ENCODE data around the gene APCDD1. TPM values are rescaled to one million over a fixed set of nuclear protein-coding genes. Genes with fewer than 3 reads are reported as not detected.

The APCDD1 gene
- polyA plus RNA-seq, 1 donor from 2014 or later = not detected

DNA sequence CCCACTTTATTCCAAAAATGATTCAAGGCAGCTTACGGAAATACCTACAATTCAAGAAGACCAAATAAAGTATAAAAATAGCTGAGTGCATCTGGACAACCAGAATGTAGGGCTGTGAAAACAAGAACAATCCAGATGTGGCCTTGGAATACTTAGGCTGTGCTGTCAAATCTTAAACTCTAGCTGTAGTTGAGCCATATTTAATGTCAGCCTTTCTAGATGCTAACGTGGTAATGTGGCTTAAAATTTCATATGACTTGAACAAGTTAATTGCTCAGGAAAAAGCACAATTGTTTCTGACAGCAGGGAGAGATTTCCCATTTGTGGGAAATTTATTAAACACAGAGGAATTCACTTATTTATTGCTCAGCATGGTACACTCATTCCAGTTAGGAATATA, 56.8 kb downstream of the APCDD1 start:
- peaks cover 1% of the 10 kb centered on the region for H3K36me3 Mint-ChIP-seq
- H3K9me3 Mint-ChIP-seq = peaks cover 0 to 12% (median 6%) of the 10 kb centered on the region in 3 donors
- no peak overlapping the region for H3K27ac Mint-ChIP-seq
- peaks cover 12% of the 10 kb centered on the region for H3K27me3 Mint-ChIP-seq
- H3K4me1 Mint-ChIP-seq = no peaks in the 10 kb centered on the region
- no peak overlapping the region for H3K4me3 Mint-ChIP-seq

DNA sequence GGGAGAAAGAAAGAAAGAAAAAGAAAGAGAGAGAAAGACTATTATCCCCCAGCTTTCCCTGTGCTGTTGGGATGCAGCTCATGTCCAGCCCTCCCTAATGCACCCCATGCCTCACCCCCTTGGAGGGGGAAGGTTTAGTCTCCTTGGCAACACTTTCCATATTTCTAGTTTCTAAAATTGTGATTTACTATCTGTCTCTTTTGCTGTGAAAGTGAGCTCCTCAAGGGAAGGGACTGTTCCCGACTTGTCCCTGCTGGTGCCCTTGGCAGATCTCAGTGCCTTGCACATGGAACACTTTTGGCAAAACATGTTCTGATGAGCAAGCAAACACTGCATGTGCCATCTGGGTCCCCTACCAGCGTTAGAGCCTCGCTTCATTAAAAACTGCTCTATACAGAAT, 59.6 kb downstream of the APCDD1 start:
- Mint-ChIP-seq H3K27ac (no peak overlapping the region), H3K27me3 (peaks cover 20% of the 10 kb centered on the region), H3K36me3 (peaks cover 1% of the 10 kb centered on the region), H3K4me1 (no peaks in the 10 kb centered on the region), H3K4me3 (no peak overlapping the region), H3K9me3 (peaks cover 0 to 1% (median 0%) of the 10 kb centered on the region in 3 donors)

DNA sequence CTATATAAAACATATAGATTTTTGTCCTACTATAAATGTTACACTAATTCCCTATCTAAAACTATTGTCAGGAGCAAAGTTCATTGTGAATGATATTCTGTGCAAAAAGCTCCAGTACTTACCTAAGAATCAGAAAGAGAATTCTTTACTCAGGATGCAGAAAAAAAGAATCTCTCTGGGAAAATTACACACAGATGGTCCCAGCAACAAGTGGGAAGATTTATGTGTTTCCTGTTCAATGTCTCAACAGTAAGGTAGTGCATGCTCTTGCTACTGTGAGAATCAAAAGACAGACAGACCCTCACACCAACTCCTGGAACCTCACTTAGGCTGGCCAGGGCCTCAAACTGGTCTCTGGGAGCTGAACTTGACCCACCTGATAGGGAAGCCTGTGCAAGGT, 60.2 kb downstream of the APCDD1 start:
- H3K4me3 Mint-ChIP-seq = no peak overlapping the region
- H3K36me3 Mint-ChIP-seq = peaks cover 1% of the 10 kb centered on the region
- peaks cover 23% of the 10 kb centered on the region for H3K27me3 Mint-ChIP-seq
- H3K4me1 Mint-ChIP-seq = no peaks in the 10 kb centered on the region
- H3K27ac Mint-ChIP-seq = no peak overlapping the region
- H3K9me3 Mint-ChIP-seq = no peaks in the 10 kb centered on the region

DNA sequence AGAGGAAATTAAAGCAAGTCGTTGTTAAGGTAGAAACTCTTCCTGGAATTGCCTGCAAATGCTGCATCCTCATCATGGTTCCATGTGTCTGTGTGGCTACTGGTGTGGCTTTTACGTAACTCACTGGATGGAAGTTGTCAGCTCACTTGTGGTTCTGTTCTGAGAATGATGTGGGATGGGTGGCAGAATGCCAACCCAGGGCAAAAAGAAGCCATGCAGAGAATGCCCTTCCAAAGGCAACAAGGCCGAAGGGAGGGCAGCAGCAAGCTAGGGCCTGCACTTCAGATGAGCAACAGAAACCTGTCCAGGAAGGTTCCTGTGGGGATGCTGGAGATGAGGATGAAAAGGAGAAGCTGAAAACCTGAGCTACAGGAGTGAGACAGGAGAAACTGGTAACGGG, 61.0 kb downstream of the APCDD1 start:
- Mint-ChIP-seq H3K27ac (no peak overlapping the region), H3K27me3 (peaks cover 25% of the 10 kb centered on the region), H3K4me3 (no peak overlapping the region)

DNA sequence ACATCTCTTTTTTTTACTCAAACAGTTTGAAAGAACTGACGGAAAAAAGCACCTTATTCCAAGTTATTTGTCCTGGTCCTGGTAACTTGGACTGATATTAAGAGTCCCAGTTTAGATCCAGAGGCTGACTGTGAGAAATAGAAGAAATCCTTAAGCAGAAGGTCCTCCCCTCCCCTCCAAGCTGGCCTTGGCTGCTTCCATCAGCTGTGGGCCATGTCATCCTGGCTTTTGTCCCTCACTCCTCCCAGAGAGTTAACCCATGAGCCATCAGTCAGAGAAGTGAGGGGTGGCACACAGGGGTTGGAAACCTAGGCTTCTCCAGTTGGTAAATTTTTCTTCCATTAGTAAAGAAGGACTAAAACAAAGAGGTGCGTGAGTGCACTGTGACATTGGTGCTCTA, 61.6 kb downstream of the APCDD1 start:
- Mint-ChIP-seq H3K9me3 (no peaks in the 10 kb centered on the region), H3K4me1 (peaks cover 2 to 5% (median 4%) of the 10 kb centered on the region in 3 donors), H3K4me3 (no peak overlapping the region), H3K27ac (no peak overlapping the region), H3K27me3 (peaks cover 25% of the 10 kb centered on the region), H3K36me3 (peaks cover 1% of the 10 kb centered on the region)

More for the DNA sequence above, 61.0 kb downstream of the APCDD1 start:
- H3K36me3 Mint-ChIP-seq = peaks cover 1% of the 10 kb centered on the region
- no peaks in the 10 kb centered on the region for H3K9me3 Mint-ChIP-seq
- H3K4me1 Mint-ChIP-seq = peaks cover 2 to 5% (median 4%) of the 10 kb centered on the region in 3 donors

DNA sequence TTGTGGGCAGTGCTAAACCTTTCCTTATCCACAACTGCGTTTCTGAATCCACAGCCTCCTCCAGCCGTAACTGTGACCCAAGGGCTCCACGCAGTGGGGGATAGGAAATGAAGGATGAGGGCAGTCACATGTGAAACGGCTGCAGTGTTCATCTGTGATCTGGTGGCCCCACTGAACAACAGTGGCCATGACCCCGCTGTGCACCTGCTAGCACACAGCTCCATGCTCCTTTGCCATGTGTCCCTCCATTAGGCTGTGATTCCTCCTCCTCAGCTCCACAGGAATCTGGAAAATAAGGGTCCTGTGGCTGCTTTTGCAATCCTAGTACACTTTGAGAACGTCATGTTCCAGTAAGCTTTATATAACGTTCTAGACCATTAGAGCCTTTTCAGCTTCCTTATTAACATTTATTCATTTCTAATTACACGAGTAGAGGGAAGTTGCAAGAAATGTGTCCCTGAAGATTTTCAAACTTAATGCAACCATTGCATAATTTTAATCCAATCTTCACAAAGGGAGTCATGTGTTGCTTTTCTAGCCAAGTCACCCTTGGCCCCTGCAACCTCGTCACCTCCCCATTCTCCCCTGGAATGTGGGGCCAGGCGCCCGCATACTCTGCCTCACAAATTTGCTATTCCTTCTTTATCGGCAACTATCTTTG, 64.3 kb downstream of the APCDD1 start:
- Mint-ChIP-seq H3K36me3 (no peaks in the 10 kb centered on the region), H3K4me3 (no peak overlapping the region), H3K4me1 (peaks cover 2 to 5% (median 4%) of the 10 kb centered on the region in 3 donors), H3K27me3 (peaks cover 17% of the 10 kb centered on the region), H3K9me3 (no peaks in the 10 kb centered on the region), H3K27ac (no peak overlapping the region)

DNA sequence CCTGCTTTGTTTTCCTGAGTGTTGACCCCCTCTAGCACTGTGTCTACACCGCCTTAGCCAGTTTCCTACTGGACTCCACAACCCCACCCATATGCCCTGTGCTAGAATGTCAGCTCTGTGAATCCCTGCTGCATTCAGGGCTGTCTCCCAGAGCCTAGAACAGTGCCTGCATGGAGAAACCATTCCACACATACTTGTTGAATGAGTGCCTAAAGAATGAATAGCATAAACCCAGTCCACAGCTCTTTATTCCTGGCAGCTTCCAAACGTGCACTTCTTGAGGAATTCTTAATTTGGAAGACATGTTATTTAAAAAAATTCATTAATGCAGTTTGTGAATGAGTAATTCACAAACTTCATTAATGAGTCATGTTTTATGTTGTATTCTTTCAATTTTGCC, 64.9 kb downstream of the APCDD1 start:
- H3K9me3 Mint-ChIP-seq = no peaks in the 10 kb centered on the region
- peak overlapping the region in 1 of 3 donors; percentile 25 for H3K27ac Mint-ChIP-seq
- H3K36me3 Mint-ChIP-seq = no peaks in the 10 kb centered on the region
- H3K27me3 Mint-ChIP-seq = peaks cover 17% of the 10 kb centered on the region
- H3K4me1 Mint-ChIP-seq = peaks cover 3 to 7% (median 4%) of the 10 kb centered on the region in 3 donors
- H3K4me3 Mint-ChIP-seq = no peak overlapping the region

DNA sequence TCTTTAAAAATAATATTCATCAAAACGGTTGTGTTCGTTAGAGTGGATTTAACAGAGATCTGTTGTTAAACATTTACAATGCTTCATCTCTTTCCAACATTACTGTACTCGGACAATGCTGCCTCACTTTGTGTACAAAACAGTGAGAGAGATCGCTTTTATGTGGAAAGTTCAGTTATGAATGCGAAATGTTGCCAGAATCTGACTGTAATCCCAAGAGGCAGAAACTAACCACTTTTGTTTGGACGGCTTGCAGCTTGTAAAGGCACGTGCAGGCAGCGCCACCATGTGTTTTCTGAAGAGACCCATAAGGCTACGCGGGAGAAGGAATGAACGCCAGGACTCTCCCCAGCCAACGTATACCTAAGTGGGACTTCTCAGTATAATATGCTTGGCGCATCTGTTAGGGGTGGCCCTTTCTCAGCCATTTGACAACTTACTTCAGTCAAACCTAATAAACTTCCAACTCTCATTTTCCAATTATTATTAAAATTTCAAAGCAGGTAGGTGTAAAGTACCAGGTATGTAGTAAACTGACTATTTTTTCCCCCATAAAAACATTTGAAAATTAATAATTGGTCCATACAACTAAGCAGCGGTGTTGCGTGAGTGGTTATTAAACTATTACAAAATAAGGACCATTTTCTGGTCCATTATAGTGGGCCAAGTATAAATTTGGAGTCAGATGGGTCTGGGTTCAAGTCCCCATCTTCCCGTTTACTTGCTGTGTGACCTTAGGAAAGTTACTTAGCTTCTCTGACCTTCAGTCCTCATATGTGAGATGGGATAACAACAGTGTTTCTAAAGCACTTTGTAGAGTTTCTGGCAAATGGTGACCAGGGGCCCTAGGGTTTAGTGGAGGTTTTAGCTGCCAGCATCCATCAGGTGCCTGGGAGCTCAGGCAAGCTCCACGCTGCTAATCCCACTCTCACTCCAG, 65.8 kb downstream of the APCDD1 start:
- Mint-ChIP-seq H3K4me1 (peaks cover 11 to 16% (median 12%) of the 10 kb centered on the region in 3 donors), H3K27ac (peak overlapping the region in 2 of 3 donors; percentile 25 to 64), H3K9me3 (no peaks in the 10 kb centered on the region), H3K4me3 (peak overlapping the region in 1 of 4 donors; percentile 38), H3K27me3 (peaks cover 17% of the 10 kb centered on the region), H3K36me3 (no peaks in the 10 kb centered on the region)

DNA sequence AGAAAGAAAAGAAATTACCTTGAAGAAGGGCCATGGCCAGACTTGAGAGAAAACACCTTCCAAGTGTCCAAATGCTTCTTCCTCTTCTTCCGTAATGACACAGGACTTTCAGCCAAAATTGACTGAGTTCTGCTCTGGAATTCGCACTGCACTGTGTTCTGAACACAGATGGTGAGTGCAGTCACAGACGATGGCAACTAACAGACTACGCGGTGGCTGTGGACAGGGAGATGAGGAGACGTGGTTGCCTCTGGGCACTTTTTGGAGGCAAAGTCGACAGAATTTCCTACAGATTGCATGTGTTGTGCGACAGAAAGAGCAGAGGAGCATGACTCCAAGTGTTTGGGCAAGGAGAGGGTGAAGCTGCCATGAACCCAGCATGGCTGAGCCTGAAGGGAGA, 67.1 kb downstream of the APCDD1 start:
- Mint-ChIP-seq H3K9me3 (no peaks in the 10 kb centered on the region), H3K27me3 (peaks cover 17% of the 10 kb centered on the region), H3K4me3 (no peak overlapping the region), H3K36me3 (no peaks in the 10 kb centered on the region), H3K4me1 (peaks cover 15 to 23% (median 16%) of the 10 kb centered on the region in 3 donors), H3K27ac (peak overlapping the region in 1 of 3 donors; percentile 34)

DNA sequence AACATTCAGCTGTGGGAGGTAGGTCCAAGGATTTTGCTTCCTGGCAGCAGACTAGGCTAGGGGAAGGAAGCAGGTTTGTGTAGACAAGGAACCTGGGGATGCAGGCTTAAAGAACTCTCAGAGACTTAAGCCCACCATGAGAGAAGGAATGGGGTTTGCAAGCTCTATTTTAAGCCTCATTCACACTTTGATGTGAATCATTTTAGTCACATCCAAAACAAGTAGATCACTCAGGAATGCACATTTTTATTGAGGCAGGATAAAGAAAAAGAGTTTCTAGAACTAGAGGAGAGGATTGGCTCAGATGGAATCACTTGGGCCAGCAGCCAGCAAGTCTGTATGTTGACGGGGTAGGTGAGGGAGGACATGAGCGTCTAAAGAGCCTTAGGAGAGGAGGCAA, 68.1 kb downstream of the APCDD1 start:
- Mint-ChIP-seq H3K36me3 (no peaks in the 10 kb centered on the region), H3K4me1 (peaks cover 21 to 29% (median 24%) of the 10 kb centered on the region in 3 donors), H3K4me3 (peak overlapping the region in 1 of 4 donors; percentile 46), H3K27me3 (peaks cover 15% of the 10 kb centered on the region), H3K27ac (peak overlapping the region in 1 of 3 donors; percentile 76), H3K9me3 (no peaks in the 10 kb centered on the region)

DNA sequence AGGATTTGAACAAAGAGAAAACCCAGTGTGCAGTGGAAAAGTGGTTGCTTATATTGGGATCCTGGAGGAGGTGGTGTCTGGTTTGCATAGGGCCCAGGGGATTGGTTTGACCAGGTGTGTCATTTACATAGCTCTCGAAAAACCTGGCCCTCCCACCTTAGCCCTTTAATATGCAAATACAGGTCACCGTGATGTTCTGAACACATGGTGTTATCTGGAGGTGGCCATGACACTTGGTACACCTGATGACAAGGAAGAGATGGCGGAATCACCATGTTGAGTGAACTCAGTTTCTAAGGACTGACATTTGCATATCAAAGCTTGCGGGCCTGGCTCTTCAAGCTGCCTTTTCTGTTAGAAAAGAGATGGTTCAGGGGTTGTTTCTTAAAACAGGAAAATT, 69.1 kb downstream of the APCDD1 start:
- Mint-ChIP-seq H3K27ac (peak overlapping the region in 1 of 3 donors; percentile 98), H3K4me1 (peaks cover 25 to 31% (median 30%) of the 10 kb centered on the region in 3 donors), H3K4me3 (peak overlapping the region in 1 of 4 donors; percentile 99), H3K36me3 (no peaks in the 10 kb centered on the region), H3K9me3 (no peaks in the 10 kb centered on the region), H3K27me3 (peaks cover 13% of the 10 kb centered on the region)

DNA sequence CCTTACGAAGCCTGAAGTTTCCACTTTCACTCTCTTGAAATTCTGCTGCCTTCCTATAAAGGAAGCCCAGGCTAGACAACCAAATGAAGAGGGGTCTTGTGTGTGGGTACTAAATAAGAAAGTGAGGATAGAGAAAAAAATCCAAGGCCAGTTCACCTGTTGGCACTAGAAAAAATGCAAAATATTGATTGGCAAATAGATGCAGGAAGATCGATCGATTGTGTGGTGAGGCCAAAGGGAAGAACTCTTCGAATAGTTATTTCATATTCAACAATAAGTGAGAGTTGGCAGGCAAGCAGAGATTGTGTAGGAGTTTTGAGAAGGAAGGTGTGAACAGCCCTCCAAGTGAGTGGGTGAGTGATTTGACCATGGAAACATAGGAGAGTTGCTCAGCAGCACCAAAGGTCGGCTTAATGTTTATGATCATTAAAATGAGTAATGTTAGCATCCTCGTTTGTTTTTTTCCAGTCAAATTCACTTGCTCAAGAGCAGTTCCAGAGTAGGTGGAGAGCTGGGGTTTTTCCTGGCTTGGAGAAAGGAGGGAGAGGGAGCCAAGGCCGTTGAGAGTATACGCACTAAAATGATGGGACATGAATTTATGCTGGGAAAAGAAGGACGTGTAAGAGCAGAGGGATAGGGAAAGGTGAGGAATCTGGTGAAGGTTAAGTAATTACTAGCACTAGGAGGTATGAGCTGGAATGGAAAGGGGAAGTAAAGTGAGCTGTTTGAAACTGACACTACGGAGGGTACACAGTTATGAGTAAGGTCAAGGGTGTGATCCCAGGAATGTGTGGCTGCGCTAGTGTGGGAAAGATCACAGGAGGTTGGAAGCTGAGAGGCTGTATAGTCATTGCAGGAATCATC, 70.3 kb downstream of the APCDD1 start:
- Mint-ChIP-seq H3K27me3 (peaks cover 6% of the 10 kb centered on the region), H3K4me1 (peaks cover 35 to 43% (median 40%) of the 10 kb centered on the region in 3 donors), H3K36me3 (no peaks in the 10 kb centered on the region), H3K9me3 (no peaks in the 10 kb centered on the region), H3K4me3 (peak overlapping the region; percentile 95 to 99 (median 97)), H3K27ac (peak overlapping the region; percentile 98)

DNA sequence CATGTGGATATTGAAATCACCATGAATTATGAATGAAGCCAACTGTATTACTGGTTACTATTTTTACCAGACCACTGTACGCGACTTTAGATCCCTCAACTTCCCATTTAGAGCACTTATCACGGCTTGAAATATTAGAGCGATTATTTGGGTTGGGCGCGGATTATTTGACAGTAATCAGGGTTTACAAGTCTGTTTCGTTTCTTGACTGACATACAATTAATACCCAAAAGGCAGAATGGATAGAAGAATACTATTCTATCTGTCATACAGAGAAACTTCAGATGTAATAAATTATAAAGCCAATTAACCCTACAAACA, 70.9 kb downstream of the APCDD1 start:
- Mint-ChIP-seq H3K27me3 (peaks cover 4% of the 10 kb centered on the region), H3K9me3 (no peaks in the 10 kb centered on the region), H3K4me3 (peak overlapping the region; percentile 95 to 99 (median 97)), H3K27ac (peak overlapping the region; percentile 98), H3K36me3 (no peaks in the 10 kb centered on the region), H3K4me1 (peaks cover 35 to 44% (median 42%) of the 10 kb centered on the region in 3 donors)

DNA sequence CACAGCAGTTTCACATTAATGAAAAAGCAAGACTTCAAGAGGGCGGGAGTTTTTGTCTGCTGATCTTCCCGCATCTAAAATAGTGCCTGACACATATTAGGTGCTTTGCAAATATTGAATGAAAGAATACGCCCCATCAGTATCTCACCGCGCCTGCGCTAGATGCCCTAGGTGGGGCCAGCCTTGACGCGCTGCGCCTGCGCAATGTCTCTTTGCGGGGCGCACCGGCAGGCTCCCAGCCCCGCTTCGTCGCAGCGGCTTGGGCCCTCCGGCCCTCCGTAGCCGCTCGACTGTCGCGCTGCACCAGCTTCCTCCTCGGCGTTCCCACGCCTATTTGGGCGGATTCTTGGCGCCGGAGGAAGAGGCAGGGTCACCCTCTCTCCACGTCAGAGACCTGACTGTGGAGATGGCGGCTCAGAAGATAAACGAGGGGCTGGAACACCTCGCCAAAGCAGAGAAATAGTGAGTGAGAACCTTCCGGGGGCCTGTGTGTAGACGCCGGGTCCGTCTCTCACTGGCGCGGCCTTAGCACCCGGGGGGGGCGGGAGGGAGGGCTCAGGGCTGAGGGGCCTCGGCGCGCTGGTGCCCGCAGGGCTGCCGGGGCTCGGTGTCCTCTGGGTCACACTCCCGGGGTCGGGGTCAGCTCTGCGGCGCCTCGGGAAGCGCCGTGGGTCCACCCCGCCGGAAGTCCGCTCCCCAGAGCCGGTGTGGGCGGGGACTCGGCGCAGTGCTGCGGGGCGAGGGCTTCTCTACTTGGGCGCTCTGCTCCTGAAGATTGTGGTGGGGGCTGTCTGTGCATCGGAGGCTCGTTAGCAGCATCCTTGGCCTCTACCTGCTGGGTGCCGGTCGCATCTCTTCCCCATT, 71.5 kb downstream of the APCDD1 start, which contains the start of gene NAPG:
Gene NAPG (plus strand): TSS at position 331 of the 864 bp plus-strand sequence. CDS start 76 bp downstream, at position 407.
- Mint-ChIP-seq H3K27me3 (peaks cover 4% of the 10 kb centered on the region), H3K4me1 (peaks cover 36 to 48% (median 45%) of the 10 kb centered on the region in 3 donors), H3K9me3 (no peaks in the 10 kb centered on the region), H3K4me3 (peak within 1 kb of the TSS; percentile 95 to 99 (median 97)), H3K36me3 (no peaks in the 10 kb centered on the region), H3K27ac (peak within 1 kb of the TSS; percentile 98)
